ENCODE results near the gene P3H2.

GRCh38 chr3:190099099-190099498 lies 21.6 kb downstream of the P3H2 start:
- TF ChIP-seq REST (IDR thresholded peaks at IDR 0.05; ENCODE audit: insufficient read depth in 1 of 2, low read depth in 2 of 2, low read length in 1 of 2): no peak
- TF ChIP-seq, protein P1, sequence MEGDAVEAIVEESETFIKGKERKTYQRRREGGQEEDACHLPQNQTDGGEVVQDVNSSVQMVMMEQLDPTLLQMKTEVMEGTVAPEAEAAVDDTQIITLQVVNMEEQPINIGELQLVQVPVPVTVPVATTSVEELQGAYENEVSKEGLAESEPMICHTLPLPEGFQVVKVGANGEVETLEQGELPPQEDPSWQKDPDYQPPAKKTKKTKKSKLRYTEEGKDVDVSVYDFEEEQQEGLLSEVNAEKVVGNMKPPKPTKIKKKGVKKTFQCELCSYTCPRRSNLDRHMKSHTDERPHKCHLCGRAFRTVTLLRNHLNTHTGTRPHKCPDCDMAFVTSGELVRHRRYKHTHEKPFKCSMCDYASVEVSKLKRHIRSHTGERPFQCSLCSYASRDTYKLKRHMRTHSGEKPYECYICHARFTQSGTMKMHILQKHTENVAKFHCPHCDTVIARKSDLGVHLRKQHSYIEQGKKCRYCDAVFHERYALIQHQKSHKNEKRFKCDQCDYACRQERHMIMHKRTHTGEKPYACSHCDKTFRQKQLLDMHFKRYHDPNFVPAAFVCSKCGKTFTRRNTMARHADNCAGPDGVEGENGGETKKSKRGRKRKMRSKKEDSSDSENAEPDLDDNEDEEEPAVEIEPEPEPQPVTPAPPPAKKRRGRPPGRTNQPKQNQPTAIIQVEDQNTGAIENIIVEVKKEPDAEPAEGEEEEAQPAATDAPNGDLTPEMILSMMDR (IDR thresholded peaks at IDR 0.05): no peak

Data from Panc1 (cell line).